GM13976 (cell line): ENCODE measurements around the gene RNF224.

Experiments
- DNase-seq: peaks from one replicate; pipeline ENCODE4 v3.0.0; 2012; ENCODE audit warnings: low spot score
- CTCF ChIP-seq: IDR thresholded peaks from 2 replicates; pipeline ENCODE4 v1.5.1; 2012; ENCODE audit warnings: borderline replicate concordance, mild to moderate bottlenecking; ENCODE audit not compliant: insufficient read depth; ENCODE audit errors: extremely low read depth, missing control alignments, control extremely low read depth
- in situ Hi-C: fragments of 300-500 bp; cut with MboI; formaldehyde crosslinking; loops from one replicate; pipeline ENCODE4 v1.12.0; 2022; ENCODE audit warnings: low sequenced_read_pairs, mixed read lengths, inconsistent platforms; ENCODE audit not compliant: unreplicated experiment

The RNF224 gene

GRCh38 chr9:137192448-137192780 is 34.9 kb upstream of the RNF224 start:
- DNase-seq, result no peak
- in situ Hi-C loops, result no loop called here
- TF ChIP-seq CTCF, result no peak

- in situ Hi-C loops, result no loop called here
- DNase-seq, result no peak
- TF ChIP-seq CTCF, result no peak
Observed at GRCh38 chr9:137192859-137193258, 34.4 kb upstream of the RNF224 start.

- no peak for DNase-seq
- no peak for TF ChIP-seq CTCF
- in situ Hi-C loops, result no loop called here
Observed at GRCh38 chr9:137193771-137194170, 33.5 kb upstream of the RNF224 start.

GRCh38 chr9:137194388-137194787 is 32.9 kb upstream of the RNF224 start:
- TF ChIP-seq CTCF, result no peak
- DNase-seq, result no peak
- in situ Hi-C loops, result no loop called here

- no peak for TF ChIP-seq CTCF
- DNase-seq, result no peak
- in situ Hi-C loops, result no loop called here
Observed at GRCh38 chr9:137194909-137195308, 32.4 kb upstream of the RNF224 start.

GRCh38 chr9:137195525-137196220 is 31.6 kb upstream of the RNF224 start:
- no peak for TF ChIP-seq CTCF
- DNase-seq, result no peak
- in situ Hi-C loops, result no loop called here
